ENCODE data around the gene TRIM51G.
"Not testable (repeated sequence)": the region's sequence is repeated elsewhere in the genome, so short reads cannot be mapped to it uniquely, and the experiment has no call there.

DNA sequence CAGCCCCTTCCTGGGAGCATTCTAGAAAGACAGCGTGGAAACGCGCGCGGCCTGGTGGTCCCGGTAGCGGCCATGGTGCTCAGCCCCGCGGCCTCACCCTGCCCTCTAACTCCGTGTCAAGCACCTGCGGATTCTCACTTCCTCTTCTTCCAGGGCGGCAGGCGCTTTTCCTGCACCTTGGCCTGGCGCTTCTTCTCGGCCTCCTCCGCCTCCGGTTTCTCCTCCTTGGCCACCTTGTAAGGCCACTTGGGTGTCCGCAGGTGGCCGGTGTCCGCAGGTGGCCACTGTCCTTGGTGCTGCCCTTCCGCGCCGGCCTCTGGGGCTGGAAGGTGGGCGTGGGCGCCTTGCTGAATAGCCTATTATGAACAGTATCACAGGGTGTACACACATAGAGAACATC is 15.1 kb downstream of the TRIM51G start:
- not testable (repeated sequence) for TF ChIP-seq POLR2AphosphoS5 (IDR thresholded peaks at IDR 0.05)
- TF ChIP-seq, protein P1, sequence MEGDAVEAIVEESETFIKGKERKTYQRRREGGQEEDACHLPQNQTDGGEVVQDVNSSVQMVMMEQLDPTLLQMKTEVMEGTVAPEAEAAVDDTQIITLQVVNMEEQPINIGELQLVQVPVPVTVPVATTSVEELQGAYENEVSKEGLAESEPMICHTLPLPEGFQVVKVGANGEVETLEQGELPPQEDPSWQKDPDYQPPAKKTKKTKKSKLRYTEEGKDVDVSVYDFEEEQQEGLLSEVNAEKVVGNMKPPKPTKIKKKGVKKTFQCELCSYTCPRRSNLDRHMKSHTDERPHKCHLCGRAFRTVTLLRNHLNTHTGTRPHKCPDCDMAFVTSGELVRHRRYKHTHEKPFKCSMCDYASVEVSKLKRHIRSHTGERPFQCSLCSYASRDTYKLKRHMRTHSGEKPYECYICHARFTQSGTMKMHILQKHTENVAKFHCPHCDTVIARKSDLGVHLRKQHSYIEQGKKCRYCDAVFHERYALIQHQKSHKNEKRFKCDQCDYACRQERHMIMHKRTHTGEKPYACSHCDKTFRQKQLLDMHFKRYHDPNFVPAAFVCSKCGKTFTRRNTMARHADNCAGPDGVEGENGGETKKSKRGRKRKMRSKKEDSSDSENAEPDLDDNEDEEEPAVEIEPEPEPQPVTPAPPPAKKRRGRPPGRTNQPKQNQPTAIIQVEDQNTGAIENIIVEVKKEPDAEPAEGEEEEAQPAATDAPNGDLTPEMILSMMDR (IDR thresholded peaks at IDR 0.05 in 8 of 11, conservative IDR thresholded peaks at IDR 0.05 in 3 of 11) = not testable (repeated sequence)
